ENCODE measurements around the gene OTOP1. TPM values are rescaled to one million over a fixed set of nuclear protein-coding genes. Genes with fewer than 3 reads are reported as not detected.
"Not testable (repeated sequence)": the region's sequence is repeated elsewhere in the genome, so short reads cannot be mapped to it uniquely, and the experiment has no call there.

OTOP1 gene
- total RNA-seq, 1 experiment from 2014 or later, result not detected

GRCh38 chr4:4228356-4228668 is 1.6 kb upstream of the OTOP1 start:
- DNase-seq (ENCODE audit: low spot score), result no peak

DNA sequence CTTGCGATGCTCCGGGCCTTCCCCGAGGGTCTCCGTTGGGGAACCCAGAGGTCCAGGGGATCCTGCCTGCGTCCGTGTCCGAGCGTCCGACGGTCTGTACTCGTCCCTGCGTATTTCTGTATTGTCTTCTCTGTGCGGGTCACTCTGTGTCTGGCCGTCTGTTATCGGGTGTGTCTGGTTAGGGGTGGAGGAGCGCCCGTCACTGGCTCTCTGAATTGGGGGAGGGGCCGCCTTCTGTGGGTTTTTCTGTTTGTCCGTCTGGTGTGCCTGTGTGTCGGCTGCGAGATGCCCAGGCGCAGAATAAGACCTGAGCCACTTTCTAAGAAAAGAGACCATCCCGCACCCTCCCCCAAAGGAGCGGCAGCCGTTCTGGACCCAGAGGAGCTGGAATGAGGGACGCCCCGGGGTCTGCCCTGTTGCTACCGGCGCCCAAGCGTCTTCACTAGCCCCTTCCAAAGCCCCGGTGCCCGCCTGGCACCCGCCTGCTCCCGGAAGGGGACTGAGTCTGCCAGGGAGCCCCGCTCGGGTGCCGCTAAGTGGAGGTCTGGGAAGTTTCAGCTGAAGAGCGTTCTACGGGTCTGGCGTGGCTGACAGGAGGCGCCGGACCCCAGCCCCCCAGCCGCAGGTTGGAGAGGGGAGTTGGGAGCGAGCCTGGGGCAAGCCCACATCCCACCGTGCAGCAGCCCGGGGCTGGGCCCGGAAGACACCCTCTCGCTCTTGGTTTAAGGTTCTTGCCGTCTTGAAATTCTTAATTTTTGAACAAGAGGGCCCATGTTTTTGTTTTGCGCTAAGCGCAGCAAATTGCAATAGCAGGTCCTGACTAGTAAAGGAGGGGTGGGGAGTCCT is 1.0 kb upstream of the OTOP1 start:
- DNase-seq (ENCODE audit: low spot score), result no peak

GRCh38 chr4:4225915-4226605 is 669 bp downstream of the OTOP1 start:
- DNase-seq (ENCODE audit: low spot score), result no peak

DNA sequence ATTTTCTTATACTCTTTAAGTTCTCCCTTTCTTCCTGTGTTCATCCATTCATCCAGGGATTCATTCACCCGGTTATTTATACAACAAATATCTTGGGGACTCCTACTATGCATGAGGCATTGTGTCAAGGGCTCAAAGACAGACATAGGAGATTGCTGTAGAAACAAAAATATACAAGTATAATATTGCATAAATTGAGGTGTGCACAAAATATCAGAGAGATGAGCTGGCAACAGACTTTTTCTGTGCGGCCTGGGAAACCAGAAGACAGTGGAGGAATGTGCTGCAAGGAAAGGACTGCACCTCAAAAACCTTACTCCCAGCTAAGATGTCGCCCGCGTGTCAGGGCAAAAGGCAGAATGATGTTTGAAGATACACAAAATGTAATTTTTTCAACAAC is 9.6 kb downstream of the OTOP1 start:
- no peak for DNase-seq (ENCODE audit: low spot score)

- DNase-seq (ENCODE audit: low spot score), result peak; percentile 80
Measured at GRCh38 chr4:4216648-4217047, 10.1 kb downstream of the OTOP1 start.

GRCh38 chr4:4213674-4214073 is 13.1 kb downstream of the OTOP1 start:
- not testable (repeated sequence) for DNase-seq (ENCODE audit: low spot score)

DNA sequence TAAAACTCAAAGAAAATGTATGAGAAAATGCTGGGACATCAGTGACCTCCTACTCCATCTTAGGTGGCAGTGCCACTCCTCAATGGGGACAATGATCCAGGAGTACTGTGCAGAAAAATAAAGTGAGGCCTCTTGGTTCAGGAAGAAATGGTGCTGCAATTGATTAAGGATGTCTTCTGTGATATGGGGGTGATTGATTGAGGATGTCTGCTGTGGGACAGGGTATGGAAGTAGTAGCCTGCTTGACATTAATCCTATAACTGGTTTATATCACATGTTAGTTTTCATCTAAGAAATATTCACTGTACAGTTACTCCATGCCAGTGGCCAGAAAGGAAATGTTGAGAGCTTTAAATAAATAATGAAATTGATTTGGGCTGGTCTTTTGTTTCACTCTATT is 20.5 kb downstream of the OTOP1 start:
- no peak for DNase-seq (ENCODE audit: low spot score)

DNA sequence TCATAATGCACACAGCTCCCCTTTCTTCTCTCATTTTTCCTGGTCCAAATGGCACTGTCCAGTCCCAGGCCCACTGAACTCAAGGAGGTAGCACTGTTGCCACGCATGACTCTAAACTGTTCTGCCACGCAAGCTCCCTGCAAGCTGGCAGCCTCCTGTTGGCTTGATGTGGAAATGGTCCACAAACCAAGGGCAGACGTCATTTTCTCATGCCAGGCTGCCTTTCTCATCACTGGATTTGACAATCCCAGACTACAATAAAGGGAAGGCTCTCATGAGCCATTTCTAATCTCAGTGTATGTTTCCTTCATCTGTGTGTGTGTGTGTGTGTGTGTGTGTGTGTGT is 22.4 kb downstream of the OTOP1 start:
- DNase-seq (ENCODE audit: low spot score), result no peak

- no peak for DNase-seq (ENCODE audit: low spot score)
Measured at GRCh38 chr4:4203688-4204400, 22.9 kb downstream of the OTOP1 start.

DNA sequence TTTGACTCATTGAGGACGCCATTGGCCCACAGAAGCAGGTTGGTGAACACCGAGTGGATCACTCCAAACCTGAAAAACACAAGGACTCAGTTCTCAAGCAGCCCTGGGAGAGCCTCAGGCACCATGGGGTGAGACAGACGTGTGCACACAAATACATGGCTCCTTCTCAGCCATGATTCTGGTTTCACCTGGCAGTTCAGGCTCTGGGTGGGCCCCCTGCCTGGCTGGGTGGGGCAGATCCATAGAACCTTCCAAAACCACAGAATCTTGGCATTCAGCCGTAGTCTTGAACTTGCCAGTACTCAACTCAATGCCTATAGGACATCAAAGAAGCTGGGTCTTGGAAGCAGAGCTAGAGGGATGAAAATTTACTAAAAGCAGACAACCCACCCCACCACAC is 24.2 kb downstream of the OTOP1 start:
- no peak for DNase-seq (ENCODE audit: low spot score)

DNA sequence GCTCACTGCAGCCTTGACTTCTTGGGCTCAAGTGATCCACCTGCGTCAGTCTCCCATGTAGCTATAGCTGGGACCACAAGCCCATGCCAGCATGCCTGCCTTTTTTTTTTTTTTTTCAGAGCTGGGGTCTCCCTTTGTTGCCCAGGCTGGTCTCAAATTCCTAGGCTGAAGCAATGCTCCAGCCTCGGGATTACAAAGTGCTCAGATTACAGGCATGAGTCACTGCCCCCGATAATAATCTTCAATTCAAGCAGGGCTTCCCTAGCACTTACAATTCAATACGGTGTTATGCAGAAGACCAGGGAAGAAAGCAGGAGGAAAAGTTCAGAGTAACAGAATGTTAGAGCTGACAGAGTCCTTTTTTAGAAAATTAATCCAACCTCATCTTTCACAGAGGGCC is 26.1 kb downstream of the OTOP1 start:
- no peak for DNase-seq (ENCODE audit: low spot score)

- no peak for DNase-seq (ENCODE audit: low spot score)
Measured at GRCh38 chr4:4195354-4195753, 31.4 kb downstream of the OTOP1 start.

DNA sequence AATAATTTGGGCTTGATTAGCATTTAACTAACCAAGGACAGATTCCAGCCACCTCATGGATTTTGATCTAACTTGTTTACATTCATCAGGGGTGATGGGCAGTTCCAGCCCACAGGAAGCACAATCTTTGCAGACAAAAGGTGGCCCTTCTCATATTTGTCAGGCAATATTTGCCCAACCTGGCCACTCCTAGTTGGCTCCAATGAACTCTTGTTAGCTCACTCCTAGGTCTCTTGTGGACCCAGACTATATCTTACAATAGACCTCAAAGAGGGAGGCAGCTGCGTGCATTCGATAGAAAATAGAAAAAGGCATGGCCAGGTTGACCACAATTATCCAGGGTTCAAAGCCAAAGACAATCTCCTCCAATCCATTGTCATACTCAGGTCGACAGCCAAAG is 38.2 kb downstream of the OTOP1 start:
- DNase-seq (ENCODE audit: low spot score), result not testable (repeated sequence)

DNA sequence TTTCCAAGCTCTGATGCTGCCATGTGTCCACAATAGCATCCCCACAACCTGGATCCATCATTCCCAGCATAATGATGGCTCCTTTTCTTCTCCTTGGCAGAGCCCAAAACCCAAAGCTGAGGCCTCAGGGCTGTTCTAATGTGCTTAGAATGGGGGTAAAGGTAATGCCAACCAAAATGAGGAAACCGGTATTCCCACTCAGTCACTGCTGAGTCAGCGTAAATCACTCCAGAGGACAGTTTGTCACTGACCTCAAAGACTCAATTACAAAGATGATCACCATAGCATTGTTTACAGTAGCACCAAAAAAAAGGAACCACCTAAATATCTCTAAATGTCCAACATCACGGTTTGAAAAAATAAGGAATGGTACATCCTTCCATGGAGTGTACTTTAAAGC is 41.2 kb downstream of the OTOP1 start:
- no peak for DNase-seq (ENCODE audit: low spot score)

GRCh38 chr4:4182835-4183568 is 43.7 kb downstream of the OTOP1 start:
- no peak for DNase-seq (ENCODE audit: low spot score)

- no peak for DNase-seq (ENCODE audit: low spot score)
Measured at GRCh38 chr4:4170596-4171150, 56.1 kb downstream of the OTOP1 start.

- DNase-seq (ENCODE audit: low spot score), result not testable (repeated sequence)
Measured at GRCh38 chr4:4167981-4168780, 58.5 kb downstream of the OTOP1 start.

GRCh38 chr4:4166986-4167385 is 59.7 kb downstream of the OTOP1 start:
- not testable (repeated sequence) for DNase-seq (ENCODE audit: low spot score)

- peak; percentile 61 for DNase-seq (ENCODE audit: low spot score)
Measured at GRCh38 chr4:4165701-4166392, 60.9 kb downstream of the OTOP1 start.

GRCh38 chr4:4164532-4165173 is 62.1 kb downstream of the OTOP1 start:
- not testable (repeated sequence) for DNase-seq (ENCODE audit: low spot score)
